ENCODE measurements around the gene CLIC1. TPM values are rescaled to one million over a fixed set of nuclear protein-coding genes. Genes with fewer than 3 reads are reported as not detected.

CLIC1 gene
- total RNA-seq, 1 donor from 2014 or later: 234 TPM

DNA sequence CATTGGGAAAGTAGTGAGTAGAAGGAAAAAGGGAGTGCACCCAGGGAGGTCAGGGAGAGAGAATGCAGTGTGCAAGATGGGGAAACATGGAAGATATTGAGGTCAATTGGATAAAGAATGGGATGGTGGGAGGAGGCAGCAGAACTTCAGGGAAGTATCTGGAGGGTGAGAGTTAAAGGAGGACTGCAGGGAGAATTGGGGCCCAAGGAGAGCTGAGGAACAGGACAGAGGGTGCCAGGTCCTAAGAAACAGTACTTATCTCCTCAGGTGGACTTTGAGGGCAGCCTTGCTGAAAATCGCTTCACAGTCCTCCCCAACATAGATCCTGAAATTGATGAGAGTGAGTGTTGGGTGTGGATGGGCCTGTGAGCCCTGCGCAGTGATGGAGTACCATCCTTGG, 22.0 kb upstream of the CLIC1 start:
- H3K36me3 Mint-ChIP-seq: peaks cover 37% of the 10 kb centered on the region
- no peak overlapping the region for H3K9ac ChIP-seq
- H3K4me3 Mint-ChIP-seq: no peak overlapping the region
- no peaks in the 10 kb centered on the region for H3K27me3 ChIP-seq
- H2AFZ ChIP-seq (replicated peaks): no peak overlapping the region
- no peaks in the 10 kb centered on the region for H3K36me3 ChIP-seq
- no peaks in the 10 kb centered on the region for H3K9me3 Mint-ChIP-seq
- H3K4me1 Mint-ChIP-seq: peaks cover 14% of the 10 kb centered on the region
- no peak overlapping the region for H3K4me2 ChIP-seq
- H3F3A ChIP-seq (ENCODE audit: low read depth): peaks cover 4% of the 10 kb centered on the region
- H3K4me1 ChIP-seq: peaks cover 6% of the 10 kb centered on the region
- H3K27ac ChIP-seq: no peak overlapping the region
- H3K27ac Mint-ChIP-seq: no peak overlapping the region
- no peaks in the 10 kb centered on the region for H3K79me2 ChIP-seq (ENCODE audit: low read depth)
- no peaks in the 10 kb centered on the region for H4K20me1 ChIP-seq (ENCODE audit: low read depth)
- TF ChIP-seq, protein P1, sequence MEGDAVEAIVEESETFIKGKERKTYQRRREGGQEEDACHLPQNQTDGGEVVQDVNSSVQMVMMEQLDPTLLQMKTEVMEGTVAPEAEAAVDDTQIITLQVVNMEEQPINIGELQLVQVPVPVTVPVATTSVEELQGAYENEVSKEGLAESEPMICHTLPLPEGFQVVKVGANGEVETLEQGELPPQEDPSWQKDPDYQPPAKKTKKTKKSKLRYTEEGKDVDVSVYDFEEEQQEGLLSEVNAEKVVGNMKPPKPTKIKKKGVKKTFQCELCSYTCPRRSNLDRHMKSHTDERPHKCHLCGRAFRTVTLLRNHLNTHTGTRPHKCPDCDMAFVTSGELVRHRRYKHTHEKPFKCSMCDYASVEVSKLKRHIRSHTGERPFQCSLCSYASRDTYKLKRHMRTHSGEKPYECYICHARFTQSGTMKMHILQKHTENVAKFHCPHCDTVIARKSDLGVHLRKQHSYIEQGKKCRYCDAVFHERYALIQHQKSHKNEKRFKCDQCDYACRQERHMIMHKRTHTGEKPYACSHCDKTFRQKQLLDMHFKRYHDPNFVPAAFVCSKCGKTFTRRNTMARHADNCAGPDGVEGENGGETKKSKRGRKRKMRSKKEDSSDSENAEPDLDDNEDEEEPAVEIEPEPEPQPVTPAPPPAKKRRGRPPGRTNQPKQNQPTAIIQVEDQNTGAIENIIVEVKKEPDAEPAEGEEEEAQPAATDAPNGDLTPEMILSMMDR (IDR thresholded peaks at IDR 0.05): no peak
- no peak for TF ChIP-seq EZH2 (IDR thresholded peaks at IDR 0.05)
- TF ChIP-seq EZH2phosphoT487 (IDR thresholded peaks at IDR 0.05): no peak
- no peak overlapping the region for H3K4me3 ChIP-seq
- H3K27me3 Mint-ChIP-seq (ENCODE audit: insufficient read depth, low read depth): peaks cover 7% of the 10 kb centered on the region
- no peaks in the 10 kb centered on the region for H3K9me3 ChIP-seq (ENCODE audit: low read depth)
- DNase-seq (ENCODE audit: low spot score): no peak

DNA sequence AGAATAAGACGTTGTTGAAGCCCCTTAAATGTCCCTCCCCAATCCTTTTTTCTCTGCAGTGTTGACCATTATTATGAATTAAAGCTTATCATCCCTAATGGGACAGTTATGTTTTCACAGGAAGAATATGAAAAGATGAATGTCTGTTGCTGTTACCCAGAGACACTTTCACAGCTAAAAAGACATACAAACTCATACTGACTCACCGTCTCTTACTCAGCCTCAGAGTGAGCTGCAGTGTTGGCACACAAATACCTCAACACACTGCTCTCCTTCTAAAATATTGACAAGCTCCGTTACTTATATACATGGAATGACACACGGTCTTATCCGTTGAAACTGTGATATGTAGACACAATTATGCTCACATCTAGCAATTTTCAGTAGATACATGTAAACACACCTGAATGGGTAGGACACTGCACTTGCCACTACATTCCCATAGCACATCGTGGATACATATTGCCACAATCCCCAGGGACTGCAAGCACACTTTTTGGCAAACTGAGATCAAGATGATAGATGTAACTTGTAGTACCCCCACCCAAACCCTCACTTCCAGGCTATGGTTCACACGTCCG, 16.5 kb upstream of the CLIC1 start:
- H3K36me3 Mint-ChIP-seq: peaks cover 8% of the 10 kb centered on the region
- TF ChIP-seq EZH2 (IDR thresholded peaks at IDR 0.05) (no peak), EZH2phosphoT487 (IDR thresholded peaks at IDR 0.05) (no peak)
- TF ChIP-seq, protein P1 (IDR thresholded peaks at IDR 0.05): no peak
- Histone ChIP-seq H3K79me2 (ENCODE audit: low read depth) (no peaks in the 10 kb centered on the region), H3K4me2 (no peak overlapping the region), H3F3A (ENCODE audit: low read depth) (peaks cover 6% of the 10 kb centered on the region), H3K9me3 (ENCODE audit: low read depth) (no peaks in the 10 kb centered on the region), H2AFZ (replicated peaks) (no peak overlapping the region), H3K4me3 (no peak overlapping the region), H3K9ac (no peak overlapping the region), H3K36me3 (no peaks in the 10 kb centered on the region), H3K27me3 (no peaks in the 10 kb centered on the region), H3K27ac (no peak overlapping the region), H3K4me1 (no peaks in the 10 kb centered on the region), H4K20me1 (ENCODE audit: low read depth) (no peaks in the 10 kb centered on the region)
- H3K4me3 Mint-ChIP-seq: no peak overlapping the region
- no peak for DNase-seq (ENCODE audit: low spot score)
- peaks cover 4% of the 10 kb centered on the region for H3K27me3 Mint-ChIP-seq (ENCODE audit: insufficient read depth, low read depth)
- H3K9me3 Mint-ChIP-seq: no peaks in the 10 kb centered on the region
- H3K4me1 Mint-ChIP-seq: no peaks in the 10 kb centered on the region
- H3K27ac Mint-ChIP-seq: no peak overlapping the region

DNA sequence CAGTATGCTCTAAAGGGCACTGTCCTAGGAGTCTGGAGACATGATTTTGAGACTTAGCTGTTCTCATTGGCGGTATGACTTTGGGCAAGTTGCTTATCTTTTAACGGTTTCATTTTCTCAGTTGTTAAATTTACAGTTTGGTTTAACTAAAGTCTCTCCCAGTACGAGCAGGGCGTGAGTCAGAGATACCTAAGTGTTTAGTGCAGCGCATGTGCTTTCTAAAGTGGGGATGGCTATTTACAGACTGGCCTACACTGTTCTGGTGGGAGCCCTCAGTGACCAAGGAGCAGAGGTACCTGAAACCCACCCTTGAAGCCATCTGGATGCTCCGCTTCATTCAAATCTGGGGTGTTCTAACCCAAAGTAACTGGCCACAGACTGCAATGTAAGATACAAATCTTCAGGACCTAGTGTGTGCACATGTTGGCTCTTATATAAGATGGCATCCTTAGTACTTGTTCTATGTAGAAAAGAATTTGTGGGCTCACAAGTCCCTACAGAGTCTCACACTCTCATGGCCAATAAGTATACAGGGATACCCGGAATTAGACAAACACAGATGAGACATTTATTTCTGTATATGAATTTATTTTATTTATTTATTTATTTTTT, 14.2 kb upstream of the CLIC1 start:
- Mint-ChIP-seq H3K4me3 (no peak overlapping the region), H3K4me1 (peaks cover 5% of the 10 kb centered on the region), H3K27me3 (ENCODE audit: insufficient read depth, low read depth) (peaks cover 5% of the 10 kb centered on the region), H3K9me3 (no peaks in the 10 kb centered on the region), H3K36me3 (peaks cover 15% of the 10 kb centered on the region), H3K27ac (no peak overlapping the region)
- Histone ChIP-seq H3K79me2 (ENCODE audit: low read depth) (no peaks in the 10 kb centered on the region), H3K27me3 (no peaks in the 10 kb centered on the region), H3K4me1 (no peaks in the 10 kb centered on the region), H2AFZ (replicated peaks) (no peak overlapping the region), H4K20me1 (ENCODE audit: low read depth) (no peaks in the 10 kb centered on the region), H3K36me3 (no peaks in the 10 kb centered on the region), H3K4me3 (no peak overlapping the region), H3K9ac (no peak overlapping the region), H3K27ac (no peak overlapping the region), H3K9me3 (ENCODE audit: low read depth) (no peaks in the 10 kb centered on the region), H3K4me2 (no peak overlapping the region), H3F3A (ENCODE audit: low read depth) (peaks cover 6% of the 10 kb centered on the region)
- no peak for DNase-seq (ENCODE audit: low spot score)
- TF ChIP-seq EZH2 (IDR thresholded peaks at IDR 0.05): no peak

All from neural progenitor cell (in vitro differentiated cells).